K562 (cell line): ENCODE data around the gene MAN1A1. TPM values are rescaled to one million over a fixed set of nuclear protein-coding genes. Genes with fewer than 3 reads are reported as not detected.
A peak's percentile ranks its signal among the peaks of the same experiment; 100 is the strongest.

ENCODE experiments used
- BMI1 ChIP-seq: fragments of 150-350 bp; IDR thresholded peaks from 2 replicates; pipeline ENCODE4 v1.6.1; 2014; ENCODE audit warnings: low read length
- EHMT2 ChIP-seq: fragments of 450-650 bp; IDR thresholded peaks from 2 replicates; pipeline ENCODE4 v1.6.1; 2018; ENCODE audit warnings: antibody characterized with exemption
- GTF2A2 ChIP-seq: IDR thresholded peaks from 2 replicates; pipeline ENCODE4 v1.6.1; 2016; ENCODE audit warnings: mild to moderate bottlenecking, missing genetic modification characterization, missing compliant biosample characterization
- HDAC8 ChIP-seq: fragments of 450-650 bp; IDR thresholded peaks from 2 replicates; pipeline ENCODE4 v1.6.1; 2016; ENCODE audit warnings: mild to moderate bottlenecking, missing genetic modification characterization, moderate library complexity, missing compliant biosample characterization
- KHSRP ChIP-seq: fragments of 450-650 bp; IDR thresholded peaks from 2 replicates; pipeline ENCODE4 v1.6.1; 2017
- MAZ ChIP-seq, 2 experiments: fragments of 450-650 bp in 1 of 2; sonication (generic) in 1 of 2; formaldehyde crosslinking; IDR thresholded peaks in 1 of 2; conservative IDR thresholded peaks in 1 of 2; 2 replicates each; pipeline versions ENCODE4 v1.4.0 to v1.5.0; 2020; ENCODE audit warnings: mild to moderate bottlenecking in 1 of 2, missing genetic modification reagents in 1 of 2
- MCM2 ChIP-seq: fragments of 450-650 bp; IDR thresholded peaks from 2 replicates; pipeline ENCODE4 v1.6.1; 2017; ENCODE audit warnings: low read depth, mild to moderate bottlenecking
- POLR2AphosphoS2 ChIP-seq: IDR thresholded peaks from 2 replicates; pipeline ENCODE4 v1.6.1; 2012; ENCODE audit warnings: low read length, improper control_type of control experiment
- RB1 ChIP-seq: fragments of 450-650 bp; IDR thresholded peaks from 2 replicates; pipeline ENCODE4 v1.6.1; 2017; ENCODE audit warnings: low read depth, mild to moderate bottlenecking
- SMAD2 ChIP-seq: fragments of 150-350 bp; IDR thresholded peaks from 2 replicates; pipeline ENCODE4 v1.6.1; 2014; ENCODE audit warnings: low read depth, mild to moderate bottlenecking, low read length
- TCF7 ChIP-seq: sonication (generic); IDR thresholded peaks from 2 replicates; pipeline ENCODE4 v1.6.1; 2016; ENCODE audit warnings: antibody characterized with exemption, borderline replicate concordance
- WHSC1 ChIP-seq: IDR thresholded peaks from one replicate; pipeline ENCODE4 v1.6.1; 2012; ENCODE audit warnings: low read length, control low read depth, inconsistent platforms
- ZNF23 ChIP-seq: fragments of 250-450 bp; sonication (Bioruptor Pico); IDR thresholded peaks from 2 replicates; pipeline ENCODE4 v1.4.0; 2020; ENCODE audit warnings: mild to moderate bottlenecking
- ZNF324 ChIP-seq: fragments of 250-450 bp; sonication (Bioruptor Pico); IDR thresholded peaks from 2 replicates; pipeline ENCODE4 v1.4.0; 2020; ENCODE audit warnings: mild to moderate bottlenecking
- polyA plus RNA-seq, 8 experiments: library from polyadenylated mRNA; depleted of rRNA in 4 of 8; stranded (reverse) in 5 of 8; unstranded in 3 of 8; fragments of >200 nt; fragmentation: Nextera tagmentation in 2 of 8; fragmentation: Illumina TruSeq in 1 of 8; extraction: Ambion mirVana in 2 of 8; extraction: Trizol in 1 of 8; gene quantifications; 2 replicates each; pipeline versions ENCODE4 v1.2.1 to v1.2.3, GENCODE V29; 2011 to 2014; ENCODE audit warnings: inconsistent platforms in 1 of 8, missing spikeins in 1 of 8
- total RNA-seq, 7 experiments: library from RNA; depleted of rRNA in 6 of 7; stranded (reverse); fragments of >200 nt in 6 of 7; fragmentation: Illumina TruSeq in 2 of 7; extraction: Trizol in 2 of 7; gene quantifications; 2 replicates each; pipeline versions ENCODE4 v1.2.1 to v1.2.3, GENCODE V29; 2011 to 2021; ENCODE audit warnings: low replicate concordance in 1 of 7
- TF ChIP-seq, protein P1 (sequence below): fragments of 450-650 bp; formaldehyde crosslinking; IDR thresholded peaks from 2 replicates; pipeline ENCODE4 v1.4.0; 2022; ENCODE audit warnings: mild to moderate bottlenecking, moderate library complexity
- TF ChIP-seq, protein P2 (sequence below): fragments of 450-650 bp; formaldehyde crosslinking; IDR thresholded peaks from 2 replicates; pipeline ENCODE4 v1.4.0; 2022; ENCODE audit warnings: missing genetic modification characterization
- TF ChIP-seq, protein P3 (sequence below): fragments of 250-450 bp; sonication (Bioruptor Pico); IDR thresholded peaks from 2 replicates; pipeline ENCODE4 v1.4.0; 2020; ENCODE audit warnings: mild to moderate bottlenecking
- TF ChIP-seq, protein P4 (sequence below): fragments of 250-450 bp; sonication (Bioruptor Pico); IDR thresholded peaks from 2 replicates; pipeline ENCODE4 v1.4.0; 2020; ENCODE audit warnings: mild to moderate bottlenecking, moderate library complexity
- TF ChIP-seq, protein P5 (sequence below): fragments of 250-450 bp; sonication (Bioruptor Pico); IDR thresholded peaks from 2 replicates; pipeline ENCODE4 v1.5.0; 2022; ENCODE audit warnings: mild to moderate bottlenecking

MAN1A1 gene
- total and polyA plus RNA-seq, 9 of the 15 experiments (the other 6 are each of a cell fraction or from before 2014, with no cell fraction given), result 24.5 to 78.4 (median 59.7) TPM

DNA sequence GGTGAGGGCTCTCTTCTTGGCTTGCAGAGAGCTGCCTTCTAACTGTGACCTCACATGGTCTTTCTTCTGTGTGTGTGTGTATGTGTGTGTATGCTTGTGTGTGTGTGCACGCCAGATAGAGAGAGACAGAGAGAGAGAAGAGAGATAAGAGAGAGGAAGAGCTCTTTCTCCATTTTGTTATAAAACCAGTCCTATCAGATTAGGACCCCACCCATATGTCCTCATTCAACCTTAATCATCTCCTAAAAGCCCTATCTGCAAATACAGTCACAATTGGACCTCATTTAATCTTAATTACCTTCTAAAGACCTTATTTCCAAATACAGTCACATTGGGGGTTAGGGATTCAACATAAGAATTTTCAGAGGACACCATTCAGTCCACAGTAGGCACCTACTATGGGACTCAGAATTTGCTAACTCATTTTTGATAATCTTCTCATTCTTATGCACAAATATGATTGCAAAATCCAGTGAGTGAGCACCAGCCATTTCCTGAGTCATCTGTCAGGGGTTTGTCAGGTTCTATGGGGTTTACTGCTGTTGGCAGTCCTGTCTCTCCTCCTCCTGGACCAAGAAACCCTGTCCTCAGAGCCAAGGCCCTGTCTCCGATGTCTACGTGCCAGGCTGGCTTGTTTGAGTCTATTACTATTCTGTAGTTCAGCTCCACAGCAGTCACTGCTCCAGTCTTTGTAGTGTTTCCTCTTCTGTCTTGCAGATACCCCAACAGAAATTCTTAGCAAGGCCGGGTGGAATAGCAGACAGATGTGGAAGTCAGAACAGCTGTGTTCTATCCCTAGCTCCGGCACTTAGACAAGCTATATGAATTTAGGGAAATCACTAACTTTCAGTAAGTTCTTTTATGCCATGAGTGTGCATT, 212.1 kb downstream of the MAN1A1 start (continued):
- TF ChIP-seq KHSRP, result 0 out of 2 replicates have a peak, but pooled peaks have one; percentile 25
- TF ChIP-seq WHSC1, result no peak
- no peak for TF ChIP-seq ZNF23
- TF ChIP-seq, protein P1, sequence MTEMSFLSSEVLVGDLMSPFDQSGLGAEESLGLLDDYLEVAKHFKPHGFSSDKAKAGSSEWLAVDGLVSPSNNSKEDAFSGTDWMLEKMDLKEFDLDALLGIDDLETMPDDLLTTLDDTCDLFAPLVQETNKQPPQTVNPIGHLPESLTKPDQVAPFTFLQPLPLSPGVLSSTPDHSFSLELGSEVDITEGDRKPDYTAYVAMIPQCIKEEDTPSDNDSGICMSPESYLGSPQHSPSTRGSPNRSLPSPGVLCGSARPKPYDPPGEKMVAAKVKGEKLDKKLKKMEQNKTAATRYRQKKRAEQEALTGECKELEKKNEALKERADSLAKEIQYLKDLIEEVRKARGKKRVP, result 0 out of 2 replicates have a peak, but pooled peaks have one; percentile 44
- no peak for TF ChIP-seq GTF2A2
- TF ChIP-seq EHMT2, result peak; percentile 86
- TF ChIP-seq, protein P2, sequence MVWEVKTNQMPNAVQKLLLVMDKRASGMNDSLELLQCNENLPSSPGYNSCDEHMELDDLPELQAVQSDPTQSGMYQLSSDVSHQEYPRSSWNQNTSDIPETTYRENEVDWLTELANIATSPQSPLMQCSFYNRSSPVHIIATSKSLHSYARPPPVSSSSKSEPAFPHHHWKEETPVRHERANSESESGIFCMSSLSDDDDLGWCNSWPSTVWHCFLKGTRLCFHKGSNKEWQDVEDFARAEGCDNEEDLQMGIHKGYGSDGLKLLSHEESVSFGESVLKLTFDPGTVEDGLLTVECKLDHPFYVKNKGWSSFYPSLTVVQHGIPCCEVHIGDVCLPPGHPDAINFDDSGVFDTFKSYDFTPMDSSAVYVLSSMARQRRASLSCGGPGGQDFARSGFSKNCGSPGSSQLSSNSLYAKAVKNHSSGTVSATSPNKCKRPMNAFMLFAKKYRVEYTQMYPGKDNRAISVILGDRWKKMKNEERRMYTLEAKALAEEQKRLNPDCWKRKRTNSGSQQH, result no peak
- TF ChIP-seq, protein P3, sequence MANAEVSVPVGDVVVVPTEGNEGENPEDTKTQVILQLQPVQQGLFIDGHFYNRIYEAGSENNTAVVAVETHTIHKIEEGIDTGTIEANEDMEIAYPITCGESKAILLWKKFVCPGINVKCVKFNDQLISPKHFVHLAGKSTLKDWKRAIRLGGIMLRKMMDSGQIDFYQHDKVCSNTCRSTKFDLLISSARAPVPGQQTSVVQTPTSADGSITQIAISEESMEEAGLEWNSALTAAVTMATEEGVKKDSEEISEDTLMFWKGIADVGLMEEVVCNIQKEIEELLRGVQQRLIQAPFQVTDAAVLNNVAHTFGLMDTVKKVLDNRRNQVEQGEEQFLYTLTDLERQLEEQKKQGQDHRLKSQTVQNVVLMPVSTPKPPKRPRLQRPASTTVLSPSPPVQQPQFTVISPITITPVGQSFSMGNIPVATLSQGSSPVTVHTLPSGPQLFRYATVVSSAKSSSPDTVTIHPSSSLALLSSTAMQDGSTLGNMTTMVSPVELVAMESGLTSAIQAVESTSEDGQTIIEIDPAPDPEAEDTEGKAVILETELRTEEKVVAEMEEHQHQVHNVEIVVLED, result no peak
- TF ChIP-seq, protein P4, sequence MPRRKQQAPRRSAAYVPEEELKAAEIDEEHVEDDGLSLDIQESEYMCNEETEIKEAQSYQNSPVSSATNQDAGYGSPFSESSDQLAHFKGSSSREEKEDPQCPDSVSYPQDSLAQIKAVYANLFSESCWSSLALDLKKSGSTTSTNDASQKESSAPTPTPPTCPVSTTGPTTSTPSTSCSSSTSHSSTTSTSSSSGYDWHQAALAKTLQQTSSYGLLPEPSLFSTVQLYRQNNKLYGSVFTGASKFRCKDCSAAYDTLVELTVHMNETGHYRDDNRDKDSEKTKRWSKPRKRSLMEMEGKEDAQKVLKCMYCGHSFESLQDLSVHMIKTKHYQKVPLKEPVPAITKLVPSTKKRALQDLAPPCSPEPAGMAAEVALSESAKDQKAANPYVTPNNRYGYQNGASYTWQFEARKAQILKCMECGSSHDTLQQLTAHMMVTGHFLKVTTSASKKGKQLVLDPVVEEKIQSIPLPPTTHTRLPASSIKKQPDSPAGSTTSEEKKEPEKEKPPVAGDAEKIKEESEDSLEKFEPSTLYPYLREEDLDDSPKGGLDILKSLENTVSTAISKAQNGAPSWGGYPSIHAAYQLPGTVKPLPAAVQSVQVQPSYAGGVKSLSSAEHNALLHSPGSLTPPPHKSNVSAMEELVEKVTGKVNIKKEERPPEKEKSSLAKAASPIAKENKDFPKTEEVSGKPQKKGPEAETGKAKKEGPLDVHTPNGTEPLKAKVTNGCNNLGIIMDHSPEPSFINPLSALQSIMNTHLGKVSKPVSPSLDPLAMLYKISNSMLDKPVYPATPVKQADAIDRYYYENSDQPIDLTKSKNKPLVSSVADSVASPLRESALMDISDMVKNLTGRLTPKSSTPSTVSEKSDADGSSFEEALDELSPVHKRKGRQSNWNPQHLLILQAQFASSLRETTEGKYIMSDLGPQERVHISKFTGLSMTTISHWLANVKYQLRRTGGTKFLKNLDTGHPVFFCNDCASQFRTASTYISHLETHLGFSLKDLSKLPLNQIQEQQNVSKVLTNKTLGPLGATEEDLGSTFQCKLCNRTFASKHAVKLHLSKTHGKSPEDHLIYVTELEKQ (CRISPR knock-in tag), result no peak
- TF ChIP-seq HDAC8 (tag), result no peak
- no peak for TF ChIP-seq MCM2
- TF ChIP-seq BMI1, result no peak
- no peak for TF ChIP-seq POLR2AphosphoS2
- TF ChIP-seq MAZ (CRISPR knock-in tag; conservative IDR thresholded peaks at IDR 0.05 in 1 of 2, IDR thresholded peaks at IDR 0.05 in 1 of 2), result 0 out of 4 replicates have a peak, but pooled peaks of 1 of the 2 experiments have one; percentile 13
- TF ChIP-seq TCF7, result no peak
- no peak for TF ChIP-seq SMAD2
- TF ChIP-seq ZNF324, result no peak
- TF ChIP-seq, protein P5, sequence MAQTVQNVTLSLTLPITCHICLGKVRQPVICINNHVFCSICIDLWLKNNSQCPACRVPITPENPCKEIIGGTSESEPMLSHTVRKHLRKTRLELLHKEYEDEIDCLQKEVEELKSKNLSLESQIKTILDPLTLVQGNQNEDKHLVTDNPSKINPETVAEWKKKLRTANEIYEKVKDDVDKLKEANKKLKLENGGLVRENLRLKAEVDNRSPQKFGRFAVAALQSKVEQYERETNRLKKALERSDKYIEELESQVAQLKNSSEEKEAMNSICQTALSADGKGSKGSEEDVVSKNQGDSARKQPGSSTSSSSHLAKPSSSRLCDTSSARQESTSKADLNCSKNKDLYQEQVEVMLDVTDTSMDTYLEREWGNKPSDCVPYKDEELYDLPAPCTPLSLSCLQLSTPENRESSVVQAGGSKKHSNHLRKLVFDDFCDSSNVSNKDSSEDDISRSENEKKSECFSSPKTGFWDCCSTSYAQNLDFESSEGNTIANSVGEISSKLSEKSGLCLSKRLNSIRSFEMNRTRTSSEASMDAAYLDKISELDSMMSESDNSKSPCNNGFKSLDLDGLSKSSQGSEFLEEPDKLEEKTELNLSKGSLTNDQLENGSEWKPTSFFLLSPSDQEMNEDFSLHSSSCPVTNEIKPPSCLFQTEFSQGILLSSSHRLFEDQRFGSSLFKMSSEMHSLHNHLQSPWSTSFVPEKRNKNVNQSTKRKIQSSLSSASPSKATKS, result no peak
- TF ChIP-seq RB1, result peak; percentile 14; the same call in 1 of the 2 replicates
